Measurements from ENCODE around the gene PDLIM5. TPM values are rescaled to one million over a fixed set of nuclear protein-coding genes. Genes with fewer than 3 reads are reported as not detected.

PDLIM5 gene
- total and polyA plus RNA-seq, 5 donors from 2014 or later, result 36.5 to 64.5 (median 45.3) TPM

DNA sequence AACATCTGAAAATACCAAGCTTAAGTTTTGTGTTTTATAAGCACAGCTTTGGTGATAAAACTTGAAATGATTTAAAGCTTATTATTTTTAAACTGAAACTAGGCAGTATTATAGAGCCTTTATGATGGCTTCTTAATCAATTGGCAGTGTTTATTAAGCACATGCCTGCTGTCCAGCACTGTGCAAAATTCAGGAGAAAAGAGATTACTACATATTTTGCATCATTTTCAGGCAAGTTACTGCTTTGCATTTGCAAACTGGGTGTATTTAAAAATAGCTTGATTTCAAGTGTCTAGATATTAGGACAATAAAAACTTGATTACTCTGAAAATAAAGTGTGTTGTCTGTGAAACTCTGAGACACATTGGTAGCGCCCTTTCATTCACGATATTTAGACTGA, 126.5 kb downstream of the PDLIM5 start:
- peaks cover 12% of the 10 kb centered on the region for H3K36me3 Mint-ChIP-seq
- H3K9me3 Mint-ChIP-seq, result no peaks in the 10 kb centered on the region
- H3K4me3 Mint-ChIP-seq, result no peak overlapping the region
- DNase-seq (no peak), ATAC-seq (ENCODE audit: low read depth in 2 of 2) (no peak)
- H3K4me1 ChIP-seq (ENCODE audit: control insufficient read depth, insufficient read depth, low read length, poor library complexity, severe bottlenecking), result no peaks in the 10 kb centered on the region
- peaks cover 0 to 4% (median 0%) of the 10 kb centered on the region in 4 donors for H3K4me1 Mint-ChIP-seq
- peaks cover 8% of the 10 kb centered on the region for H3K36me3 ChIP-seq (ENCODE audit: control insufficient read depth, insufficient read depth, low read length)
- no peak overlapping the region for H3K27ac Mint-ChIP-seq
- no peak overlapping the region for H3K27ac ChIP-seq (ENCODE audit: insufficient read depth, low read length, poor library complexity, severe bottlenecking)
- H3K4me3 ChIP-seq (ENCODE audit: low read depth, low read length), result no peak overlapping the region
- no peaks in the 10 kb centered on the region for H3K27me3 Mint-ChIP-seq
- no peaks in the 10 kb centered on the region for H3K27me3 ChIP-seq (ENCODE audit: control insufficient read depth, insufficient read depth, low read length)
- H3K9me3 ChIP-seq (ENCODE audit: control insufficient read depth in 2 of 2, low read length in 2 of 2), result no peaks in the 10 kb centered on the region

DNA sequence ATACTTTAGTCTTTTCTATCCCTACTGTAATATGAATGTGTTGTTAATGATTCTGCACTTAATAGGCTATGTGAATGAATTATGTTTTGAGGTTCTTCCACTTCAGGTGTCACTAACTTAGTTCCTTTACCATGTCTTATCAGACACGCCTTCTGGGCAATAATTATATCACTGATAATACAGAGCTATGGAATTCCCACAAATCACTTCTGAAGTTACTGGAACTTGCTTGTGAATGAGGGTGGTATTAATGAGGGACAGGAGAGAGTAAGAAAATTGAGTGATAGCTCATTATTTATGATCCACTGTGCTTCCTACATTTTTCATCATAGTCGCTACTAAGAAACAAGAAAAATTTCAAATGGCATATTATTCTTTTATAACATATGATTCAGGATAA, 130.0 kb downstream of the PDLIM5 start:
- Mint-ChIP-seq H3K36me3 (peaks cover 12% of the 10 kb centered on the region), H3K27ac (no peak overlapping the region), H3K4me3 (no peak overlapping the region), H3K9me3 (peaks cover 0 to 1% (median 0%) of the 10 kb centered on the region in 7 donors), H3K4me1 (peaks cover 0 to 4% (median 0%) of the 10 kb centered on the region in 4 donors), H3K27me3 (no peaks in the 10 kb centered on the region)
- Histone ChIP-seq H3K36me3 (ENCODE audit: control insufficient read depth, insufficient read depth, low read length) (peaks cover 6% of the 10 kb centered on the region), H3K27me3 (ENCODE audit: control insufficient read depth, insufficient read depth, low read length) (no peaks in the 10 kb centered on the region), H3K4me1 (ENCODE audit: control insufficient read depth, insufficient read depth, low read length, poor library complexity, severe bottlenecking) (no peaks in the 10 kb centered on the region), H3K4me3 (ENCODE audit: low read depth, low read length) (no peak overlapping the region), H3K9me3 (ENCODE audit: control insufficient read depth in 2 of 2, low read length in 2 of 2) (no peaks in the 10 kb centered on the region), H3K27ac (ENCODE audit: insufficient read depth, low read length, poor library complexity, severe bottlenecking) (no peak overlapping the region)
- no peak for DNase-seq
- ATAC-seq (ENCODE audit: low read depth in 2 of 2), result no peak

DNA sequence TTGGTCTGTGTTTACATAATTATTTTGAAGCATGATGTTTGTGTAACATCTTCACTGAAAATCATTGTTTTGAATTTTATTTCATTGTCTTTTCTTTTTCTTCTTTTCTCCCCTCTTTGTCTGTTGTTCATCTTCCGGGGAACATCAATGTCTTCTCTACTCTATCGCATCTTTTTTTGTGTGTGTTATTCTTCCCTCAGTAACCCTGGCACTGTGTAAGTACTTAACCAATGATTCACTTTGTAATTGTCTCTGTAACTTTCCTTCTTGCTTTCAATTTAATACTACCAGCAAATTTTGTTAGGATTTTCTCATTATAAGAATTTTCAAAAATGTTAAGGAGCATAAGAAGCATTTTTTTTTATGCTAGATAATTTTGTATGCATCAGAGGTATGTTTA, 130.8 kb downstream of the PDLIM5 start:
- Histone ChIP-seq H3K9me3 (ENCODE audit: control insufficient read depth in 2 of 2, low read length in 2 of 2) (no peaks in the 10 kb centered on the region), H3K27ac (ENCODE audit: insufficient read depth, low read length, poor library complexity, severe bottlenecking) (no peak overlapping the region), H3K27me3 (ENCODE audit: control insufficient read depth, insufficient read depth, low read length) (no peaks in the 10 kb centered on the region), H3K4me1 (ENCODE audit: control insufficient read depth, insufficient read depth, low read length, poor library complexity, severe bottlenecking) (no peaks in the 10 kb centered on the region), H3K36me3 (ENCODE audit: control insufficient read depth, insufficient read depth, low read length) (peaks cover 6% of the 10 kb centered on the region), H3K4me3 (ENCODE audit: low read depth, low read length) (no peak overlapping the region)
- DNase-seq, result no peak
- ATAC-seq (ENCODE audit: low read depth in 2 of 2), result no peak
- Mint-ChIP-seq H3K27ac (no peak overlapping the region), H3K4me1 (peaks cover 0 to 4% (median 0%) of the 10 kb centered on the region in 4 donors), H3K4me3 (no peak overlapping the region), H3K36me3 (peaks cover 12% of the 10 kb centered on the region), H3K9me3 (peaks cover 0 to 1% (median 0%) of the 10 kb centered on the region in 7 donors), H3K27me3 (no peaks in the 10 kb centered on the region)

DNA sequence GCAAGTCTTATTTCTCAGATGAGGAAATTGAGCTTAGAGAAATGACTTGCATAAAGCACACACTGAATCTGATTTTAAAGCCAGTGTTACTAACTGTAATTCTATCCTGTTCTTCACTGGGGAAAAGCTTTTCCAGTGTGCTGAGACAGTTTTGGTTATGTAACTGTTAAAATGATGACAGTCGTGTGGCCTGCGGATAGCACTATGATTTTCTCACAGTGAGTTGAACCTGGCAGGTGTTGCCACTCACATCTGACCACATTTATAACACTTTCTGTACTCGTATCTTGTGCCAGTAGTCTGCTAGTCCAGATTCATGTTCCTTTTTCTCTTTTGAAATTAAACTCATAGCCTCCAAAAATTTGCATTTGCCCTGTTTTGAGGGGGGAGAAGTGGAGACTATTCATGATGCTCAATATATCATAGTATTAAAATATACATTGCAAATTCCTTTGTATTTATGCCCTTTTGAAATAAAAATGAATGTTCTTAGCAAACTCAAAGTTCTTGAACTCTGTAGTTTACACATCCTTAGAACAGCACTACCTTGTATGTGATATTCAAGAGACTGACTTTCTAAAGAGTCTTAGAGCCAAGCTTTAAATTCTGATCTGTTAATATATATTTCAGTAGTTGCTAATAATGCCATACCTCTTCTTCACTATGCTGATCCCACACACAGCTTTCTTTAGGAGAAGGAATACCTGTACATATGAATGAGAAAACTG, 132.3 kb downstream of the PDLIM5 start:
- peaks cover 12% of the 10 kb centered on the region for H3K36me3 Mint-ChIP-seq
- Histone ChIP-seq H3K9me3 (ENCODE audit: control insufficient read depth in 2 of 2, low read length in 2 of 2) (no peaks in the 10 kb centered on the region), H3K4me3 (ENCODE audit: low read depth, low read length) (no peak overlapping the region), H3K27ac (ENCODE audit: insufficient read depth, low read length, poor library complexity, severe bottlenecking) (no peak overlapping the region), H3K4me1 (ENCODE audit: control insufficient read depth, insufficient read depth, low read length, poor library complexity, severe bottlenecking) (no peaks in the 10 kb centered on the region), H3K27me3 (ENCODE audit: control insufficient read depth, insufficient read depth, low read length) (no peaks in the 10 kb centered on the region), H3K36me3 (ENCODE audit: control insufficient read depth, insufficient read depth, low read length) (peaks cover 6% of the 10 kb centered on the region)
- H3K4me3 Mint-ChIP-seq, result no peak overlapping the region
- no peaks in the 10 kb centered on the region for H3K27me3 Mint-ChIP-seq
- ATAC-seq (ENCODE audit: low read depth in 2 of 2) (no peak), DNase-seq (no peak)
- H3K9me3 Mint-ChIP-seq, result peaks cover 0 to 1% (median 0%) of the 10 kb centered on the region in 7 donors
- no peak overlapping the region for H3K27ac Mint-ChIP-seq
- peaks cover 0 to 4% (median 0%) of the 10 kb centered on the region in 4 donors for H3K4me1 Mint-ChIP-seq

DNA sequence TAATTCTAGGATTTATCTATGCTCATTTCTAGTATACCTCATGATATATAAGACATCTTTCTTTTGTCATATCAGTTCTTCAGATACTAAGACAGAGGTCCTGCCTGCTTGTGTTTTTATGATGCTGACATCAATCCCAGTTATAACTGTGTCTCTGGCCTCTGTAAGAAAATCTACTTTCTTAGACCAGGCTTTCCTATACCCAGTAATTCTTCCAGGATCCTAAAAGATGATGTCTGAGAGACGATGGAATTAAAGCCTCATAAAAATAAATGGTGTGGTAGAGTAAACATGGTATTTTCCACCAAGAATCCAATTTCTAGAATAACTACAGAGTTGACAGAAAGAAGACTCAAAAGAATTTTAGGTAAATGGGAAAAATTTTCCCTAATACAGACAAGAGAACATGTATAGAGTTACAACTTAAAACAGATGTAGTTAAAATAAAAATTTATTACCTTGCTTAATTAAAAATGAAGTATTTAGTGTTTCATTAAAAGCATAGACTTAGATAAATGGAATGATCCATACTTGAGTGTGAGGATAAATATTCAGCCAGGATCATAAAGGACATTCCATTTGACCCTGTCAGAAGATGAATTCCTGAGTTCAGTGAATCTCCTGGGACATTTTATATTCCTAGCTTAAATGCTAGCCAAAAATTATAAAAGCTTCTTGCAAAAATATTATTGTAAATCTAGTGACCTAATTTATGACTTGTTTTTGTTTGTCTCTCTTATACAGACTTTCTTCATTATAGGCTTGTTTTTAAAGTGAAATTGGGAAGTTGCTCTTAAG, 137.4 kb downstream of the PDLIM5 start:
- peaks cover 0 to 1% (median 0%) of the 10 kb centered on the region in 7 donors for H3K9me3 Mint-ChIP-seq
- H3K27ac ChIP-seq (ENCODE audit: insufficient read depth, low read length, poor library complexity, severe bottlenecking), result no peak overlapping the region
- no peaks in the 10 kb centered on the region for H3K9me3 ChIP-seq (ENCODE audit: control insufficient read depth in 2 of 2, low read length in 2 of 2)
- no peaks in the 10 kb centered on the region for H3K4me1 Mint-ChIP-seq
- H3K27me3 ChIP-seq (ENCODE audit: control insufficient read depth, insufficient read depth, low read length), result no peaks in the 10 kb centered on the region
- H3K27ac Mint-ChIP-seq, result no peak overlapping the region
- DNase-seq (no peak), ATAC-seq (ENCODE audit: low read depth in 2 of 2) (no peak)
- no peak overlapping the region for H3K4me3 Mint-ChIP-seq
- no peaks in the 10 kb centered on the region for H3K4me1 ChIP-seq (ENCODE audit: control insufficient read depth, insufficient read depth, low read length, poor library complexity, severe bottlenecking)
- peaks cover 23% of the 10 kb centered on the region for H3K36me3 Mint-ChIP-seq
- H3K27me3 Mint-ChIP-seq, result no peaks in the 10 kb centered on the region
- peaks cover 6% of the 10 kb centered on the region for H3K36me3 ChIP-seq (ENCODE audit: control insufficient read depth, insufficient read depth, low read length)
- no peak overlapping the region for H3K4me3 ChIP-seq (ENCODE audit: low read depth, low read length)

DNA sequence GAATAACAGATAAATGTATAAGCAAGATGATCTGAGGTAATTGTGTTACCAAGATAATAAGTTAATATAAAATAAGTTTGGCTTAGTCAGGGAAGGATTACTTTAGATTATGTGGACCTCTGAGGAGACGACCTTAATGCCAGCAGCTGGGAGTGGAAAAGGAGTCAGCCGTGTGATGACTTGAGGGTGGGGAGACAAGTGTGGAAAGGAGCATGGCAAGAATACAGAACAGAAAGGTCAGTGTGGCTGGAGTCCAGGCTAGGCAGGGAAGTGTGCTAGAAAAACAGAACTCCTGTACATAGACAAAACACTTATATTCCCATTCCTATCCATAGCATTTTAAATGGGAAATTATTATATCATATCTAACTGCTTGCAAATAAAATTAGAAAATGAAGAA, 138.8 kb downstream of the PDLIM5 start:
- no peaks in the 10 kb centered on the region for H3K27me3 Mint-ChIP-seq
- ATAC-seq (ENCODE audit: low read depth in 2 of 2) (no peak), DNase-seq (no peak)
- H3K9me3 ChIP-seq (ENCODE audit: control insufficient read depth in 2 of 2, low read length in 2 of 2), result no peaks in the 10 kb centered on the region
- H3K4me3 Mint-ChIP-seq, result no peak overlapping the region
- no peak overlapping the region for H3K27ac ChIP-seq (ENCODE audit: insufficient read depth, low read length, poor library complexity, severe bottlenecking)
- H3K9me3 Mint-ChIP-seq, result no peaks in the 10 kb centered on the region
- no peak overlapping the region for H3K4me3 ChIP-seq (ENCODE audit: low read depth, low read length)
- H3K36me3 ChIP-seq (ENCODE audit: control insufficient read depth, insufficient read depth, low read length), result peaks cover 5% of the 10 kb centered on the region
- no peak overlapping the region for H3K27ac Mint-ChIP-seq
- no peaks in the 10 kb centered on the region for H3K27me3 ChIP-seq (ENCODE audit: control insufficient read depth, insufficient read depth, low read length)
- H3K36me3 Mint-ChIP-seq, result peaks cover 22% of the 10 kb centered on the region
- H3K4me1 ChIP-seq (ENCODE audit: control insufficient read depth, insufficient read depth, low read length, poor library complexity, severe bottlenecking), result no peaks in the 10 kb centered on the region
- no peaks in the 10 kb centered on the region for H3K4me1 Mint-ChIP-seq

DNA sequence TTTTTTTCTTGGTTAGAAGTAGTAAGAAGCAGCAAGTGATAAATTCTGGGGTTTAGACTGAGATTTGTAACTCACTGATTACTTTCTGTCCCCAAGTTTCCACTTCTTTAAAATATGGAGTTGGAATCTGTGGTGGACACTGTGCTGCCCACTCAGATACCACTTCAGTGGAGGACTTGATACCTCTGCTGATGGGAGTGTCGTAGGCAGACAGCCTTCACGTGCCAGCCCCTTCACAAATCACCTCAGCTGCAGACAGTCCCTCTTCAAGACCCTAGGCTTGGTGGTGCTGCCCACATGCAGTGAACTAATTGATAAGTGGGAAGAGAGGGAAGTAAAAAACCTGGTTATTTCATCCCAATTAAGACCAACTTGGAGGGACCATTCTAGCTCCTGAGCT, 139.5 kb downstream of the PDLIM5 start:
- H3K27me3 ChIP-seq (ENCODE audit: control insufficient read depth, insufficient read depth, low read length), result no peaks in the 10 kb centered on the region
- H3K4me1 ChIP-seq (ENCODE audit: control insufficient read depth, insufficient read depth, low read length, poor library complexity, severe bottlenecking), result no peaks in the 10 kb centered on the region
- no peaks in the 10 kb centered on the region for H3K9me3 ChIP-seq (ENCODE audit: control insufficient read depth in 2 of 2, low read length in 2 of 2)
- no peak for ATAC-seq (ENCODE audit: low read depth in 2 of 2)
- Mint-ChIP-seq H3K9me3 (no peaks in the 10 kb centered on the region), H3K36me3 (peaks cover 17% of the 10 kb centered on the region), H3K4me1 (peaks cover 0 to 3% (median 0%) of the 10 kb centered on the region in 4 donors), H3K4me3 (no peak overlapping the region), H3K27ac (peak overlapping the region in 1 of 3 donors; percentile 4), H3K27me3 (no peaks in the 10 kb centered on the region)
- H3K4me3 ChIP-seq (ENCODE audit: low read depth, low read length), result no peak overlapping the region
- H3K36me3 ChIP-seq (ENCODE audit: control insufficient read depth, insufficient read depth, low read length), result peaks cover 4% of the 10 kb centered on the region
- H3K27ac ChIP-seq (ENCODE audit: insufficient read depth, low read length, poor library complexity, severe bottlenecking), result no peak overlapping the region
- no peak for DNase-seq
